B cell (primary cell): ENCODE data around the gene RNPEPL1. TPM values are rescaled to one million over a fixed set of nuclear protein-coding genes. Genes with fewer than 3 reads are reported as not detected.
"Not testable (repeated sequence)": the region's sequence is repeated elsewhere in the genome, so short reads cannot be mapped to it uniquely, and the experiment has no call there.

ENCODE experiments used
- ATAC-seq: fragments of 200-7000 bp; cut with Tn5 transposase; one replicate; pipeline ENCODE4 v1.10.0; 2021; ENCODE audit warnings: low read depth, mild to moderate bottlenecking, moderate number of reproducible peaks, moderate library complexity
- CTCF ChIA-PET: fragments of 350-600 bp; sonication (Branson Sonifier 250); formaldehyde crosslinking; loops from one replicate; lab custom pipeline; 2021; ENCODE audit warnings: antibody characterized with exemption, inconsistent platforms; lab: Charles Lee
- POLR2A ChIA-PET: fragments of 350-600 bp; sonication (Branson Sonifier 250); formaldehyde crosslinking; loops from one replicate; lab custom pipeline; 2021; ENCODE audit warnings: antibody characterized with exemption; lab: Charles Lee
- DNase-seq: peaks from one replicate; pipeline ENCODE4 v3.0.0; 2013
- H2AFZ ChIP-seq: 2 replicates; pipeline ENCODE4 v1.6.1; 2012; ENCODE audit warnings: mild to moderate bottlenecking, low read depth, low read length; ENCODE audit not compliant: insufficient read depth, poor library complexity, severe bottlenecking
- H3K27ac ChIP-seq, 2 donors: 1 replicate in 1 of 2; 2 replicates in 1 of 2; pipeline ENCODE4 v1.5.1; 2012 to 2013; ENCODE audit warnings: low read length in 2 of 2, mild to moderate bottlenecking in 2 of 2, moderate library complexity in 1 of 2
- H3K27me3 ChIP-seq, 4 experiments: fragments of 200-600 bp in 1 of 4; sonication (generic) in 1 of 4; replicated peaks in 1 of 4; 1 replicate in 2 of 4; 2 replicates in 2 of 4; pipeline versions ENCODE4 v1.6.1 to v1.7.0; 2013 to 2016; ENCODE audit warnings: low read length in 3 of 4, mild to moderate bottlenecking in 2 of 4, mixed read lengths in 1 of 4, moderate library complexity in 1 of 4; ENCODE audit not compliant: insufficient read depth in 4 of 4, control insufficient read depth in 3 of 4; ENCODE audit errors: control extremely low read depth in 1 of 4
- H3K36me3 ChIP-seq, 2 experiments: replicated peaks in 1 of 2; 1 replicate in 1 of 2; 2 replicates in 1 of 2; pipeline versions ENCODE4 v1.6.1 to v1.7.1; 2013; ENCODE audit warnings: low read length in 1 of 2; ENCODE audit not compliant: insufficient read depth in 2 of 2, control insufficient read depth in 1 of 2; ENCODE audit errors: control extremely low read depth in 1 of 2, extremely low read depth in 1 of 2
- H3K4me1 ChIP-seq, 2 donors: fragments of 200-600 bp in 1 of 2; sonication (generic) in 1 of 2; 1 replicate in 1 of 2; 2 replicates in 1 of 2; pipeline versions ENCODE4 v1.5.1 to v1.6.1; 2013 to 2017; ENCODE audit warnings: low read length in 2 of 2; ENCODE audit not compliant: control insufficient read depth in 2 of 2, insufficient read depth in 2 of 2
- H3K4me2 ChIP-seq: replicated peaks from 2 replicates; pipeline ENCODE3; 2012; ENCODE audit warnings: mild to moderate bottlenecking, low read depth, low read length; ENCODE audit not compliant: poor library complexity, severe bottlenecking
- H3K4me3 ChIP-seq, 5 experiments: fragments of 200-600 bp in 1 of 5; sonication (generic) in 1 of 5; 1 replicate in 3 of 5; 2 replicates in 2 of 5; pipeline versions ENCODE4 v1.5.1 to v1.7.0; 2011 to 2016; ENCODE audit warnings: low read length in 4 of 5, mild to moderate bottlenecking in 4 of 5, low read depth in 2 of 5, control low read depth in 1 of 5, moderate library complexity in 1 of 5; ENCODE audit not compliant: insufficient read depth in 1 of 5; ENCODE audit errors: control extremely low read depth in 1 of 5, extremely low read depth in 1 of 5
- H3K79me2 ChIP-seq: fragments of 200-600 bp; sonication (generic); one replicate; pipeline ENCODE4 v1.6.0; 2016; ENCODE audit warnings: low read length; ENCODE audit not compliant: control insufficient read depth, insufficient read depth
- H3K9ac ChIP-seq: fragments of 200-600 bp; sonication (generic); 2 replicates; pipeline ENCODE4 v1.6.1; 2017; ENCODE audit warnings: mild to moderate bottlenecking, low read length, moderate library complexity
- H3K9me3 ChIP-seq, 3 donors: one replicate each; pipeline versions ENCODE4 v1.6.1 to v1.7.1; 2013; ENCODE audit warnings: low read length in 2 of 3; ENCODE audit not compliant: control insufficient read depth in 2 of 3, insufficient read depth in 1 of 3; ENCODE audit errors: control extremely low read depth in 1 of 3
- H4K20me1 ChIP-seq: 2 replicates; pipeline ENCODE4 v1.6.0; 2012; ENCODE audit warnings: mild to moderate bottlenecking, low read length; ENCODE audit not compliant: insufficient read depth, control insufficient read depth, poor library complexity, severe bottlenecking
- H3K27ac Mint-ChIP-seq: one replicate; pipeline ENCODE4 v1.8.0; 2021; ENCODE audit warnings: mixed read lengths
- H3K27me3 Mint-ChIP-seq: one replicate; pipeline ENCODE4 v1.8.0; 2021; ENCODE audit warnings: mixed read lengths
- H3K4me1 Mint-ChIP-seq: one replicate; pipeline ENCODE4 v1.8.0; 2021; ENCODE audit warnings: mixed read lengths
- H3K4me3 Mint-ChIP-seq: one replicate; pipeline ENCODE4 v1.8.0; 2021; ENCODE audit warnings: mixed read lengths
- H3K9me3 Mint-ChIP-seq: one replicate; pipeline ENCODE4 v1.8.0; 2022; ENCODE audit warnings: mixed read lengths; ENCODE audit not compliant: insufficient read depth
- EZH2 ChIP-seq: IDR thresholded peaks from 2 replicates; pipeline ENCODE4 v1.6.1; 2012; ENCODE audit warnings: borderline replicate concordance, low read depth, mild to moderate bottlenecking, moderate library complexity, low read length; ENCODE audit not compliant: insufficient read depth, poor library complexity, severe bottlenecking
- WGBS: methylation state at CpG from one replicate; pipeline ENCODE4 v1.1.5; 2013; ENCODE audit warnings: missing lambda C conversion rate; ENCODE audit not compliant: insufficient coverage; 5-methylcytosine and 5-hydroxymethylcytosine counted together
- intact Hi-C: fragments of 100-400 bp; cut with micrococcal nuclease; formaldehyde crosslinking; loops from one replicate; pipeline ENCODE4 v1.10.0; 2022
- polyA plus RNA-seq: library from polyadenylated mRNA; depleted of rRNA; stranded (reverse); fragments of >200 nt; gene quantifications from 2 replicates; pipeline ENCODE4 v1.2.3, GENCODE V29; 2012
- total RNA-seq, 2 donors: library from RNA; stranded (reverse); fragments of 120-200 nt in 1 of 2; gene quantifications; 1 replicate in 1 of 2; 2 replicates in 1 of 2; pipeline versions ENCODE4 v1.2.3 to v1.2.4, GENCODE V29; 2013 to 2022
- TF ChIP-seq, protein P1 (sequence below): fragments of 200-600 bp; IDR thresholded peaks from one replicate; pipeline ENCODE4 v1.8.0; 2022; ENCODE audit warnings: antibody characterized with exemption, mild to moderate bottlenecking

RNPEPL1 gene
- total and polyA plus RNA-seq, 2 donors (not counting 1 experiment from before 2014, with no cell fraction given) = 103 to 109 TPM

DNA sequence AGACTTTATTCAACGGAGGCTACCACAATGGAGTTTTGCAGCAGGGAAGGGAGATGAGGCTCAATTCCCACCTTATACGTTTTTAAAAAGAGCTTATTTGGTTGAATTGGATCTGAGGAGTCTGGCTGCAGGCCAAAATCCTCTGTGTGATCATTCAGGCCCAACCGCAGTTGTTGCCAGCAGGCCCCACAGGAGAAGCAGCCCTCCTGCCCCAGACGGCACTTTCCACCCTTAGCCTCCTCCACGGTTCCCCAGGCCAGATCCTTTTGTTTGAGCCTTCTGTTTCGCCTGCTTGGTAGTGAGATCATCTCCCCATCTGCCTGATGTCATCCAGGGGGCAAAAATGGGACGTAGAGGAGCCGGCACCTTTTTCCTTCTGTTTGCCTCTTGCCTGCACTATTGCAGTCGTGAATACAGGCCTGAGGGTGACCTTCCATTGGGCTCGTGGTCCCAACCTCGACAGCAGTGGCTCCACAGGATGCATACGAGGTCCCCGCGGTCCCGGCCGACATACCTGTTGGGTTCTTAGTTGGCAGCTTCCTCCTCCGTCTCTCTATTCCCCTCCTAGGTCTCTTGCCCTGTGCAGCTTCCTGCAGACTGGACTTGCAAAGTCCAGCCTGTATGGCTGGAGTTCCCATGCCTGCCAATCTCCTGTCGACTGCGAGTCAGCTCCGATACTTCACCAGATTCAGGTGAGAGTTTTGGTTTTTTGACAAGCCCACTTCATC is 47.7 kb downstream of the RNPEPL1 start:
- peaks cover 0 to 25% (median 6%) of the 10 kb centered on the region in 3 donors for H3K9me3 ChIP-seq
- H3K27ac ChIP-seq = no peak overlapping the region
- intact Hi-C loops = no loop called here
- ChIA-PET CTCF (no interaction called here), POLR2A (no interaction called here)
- no peak overlapping the region for H3K9ac ChIP-seq
- H3K4me3 ChIP-seq = no peak overlapping the region
- Mint-ChIP-seq H3K4me1 (peaks cover 5% of the 10 kb centered on the region), H3K27ac (no peak overlapping the region), H3K9me3 (no peaks in the 10 kb centered on the region), H3K4me3 (no peak overlapping the region), H3K27me3 (no peaks in the 10 kb centered on the region)
- no peak overlapping the region for H3K4me2 ChIP-seq
- no peaks in the 10 kb centered on the region for H3K36me3 ChIP-seq
- TF ChIP-seq, protein P1, sequence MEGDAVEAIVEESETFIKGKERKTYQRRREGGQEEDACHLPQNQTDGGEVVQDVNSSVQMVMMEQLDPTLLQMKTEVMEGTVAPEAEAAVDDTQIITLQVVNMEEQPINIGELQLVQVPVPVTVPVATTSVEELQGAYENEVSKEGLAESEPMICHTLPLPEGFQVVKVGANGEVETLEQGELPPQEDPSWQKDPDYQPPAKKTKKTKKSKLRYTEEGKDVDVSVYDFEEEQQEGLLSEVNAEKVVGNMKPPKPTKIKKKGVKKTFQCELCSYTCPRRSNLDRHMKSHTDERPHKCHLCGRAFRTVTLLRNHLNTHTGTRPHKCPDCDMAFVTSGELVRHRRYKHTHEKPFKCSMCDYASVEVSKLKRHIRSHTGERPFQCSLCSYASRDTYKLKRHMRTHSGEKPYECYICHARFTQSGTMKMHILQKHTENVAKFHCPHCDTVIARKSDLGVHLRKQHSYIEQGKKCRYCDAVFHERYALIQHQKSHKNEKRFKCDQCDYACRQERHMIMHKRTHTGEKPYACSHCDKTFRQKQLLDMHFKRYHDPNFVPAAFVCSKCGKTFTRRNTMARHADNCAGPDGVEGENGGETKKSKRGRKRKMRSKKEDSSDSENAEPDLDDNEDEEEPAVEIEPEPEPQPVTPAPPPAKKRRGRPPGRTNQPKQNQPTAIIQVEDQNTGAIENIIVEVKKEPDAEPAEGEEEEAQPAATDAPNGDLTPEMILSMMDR = no peak
- no peak for TF ChIP-seq EZH2
- WGBS = 94% methylated on average over 19 of the region's 20 CpGs
- H3K27me3 ChIP-seq = no peaks in the 10 kb centered on the region
- H3K79me2 ChIP-seq = no peaks in the 10 kb centered on the region
- no peak overlapping the region for H2AFZ ChIP-seq
- DNase-seq = no peak
- ATAC-seq = no peak
- H4K20me1 ChIP-seq = no peaks in the 10 kb centered on the region
- peaks cover 9 to 11% of the 10 kb centered on the region in 2 donors for H3K4me1 ChIP-seq

DNA sequence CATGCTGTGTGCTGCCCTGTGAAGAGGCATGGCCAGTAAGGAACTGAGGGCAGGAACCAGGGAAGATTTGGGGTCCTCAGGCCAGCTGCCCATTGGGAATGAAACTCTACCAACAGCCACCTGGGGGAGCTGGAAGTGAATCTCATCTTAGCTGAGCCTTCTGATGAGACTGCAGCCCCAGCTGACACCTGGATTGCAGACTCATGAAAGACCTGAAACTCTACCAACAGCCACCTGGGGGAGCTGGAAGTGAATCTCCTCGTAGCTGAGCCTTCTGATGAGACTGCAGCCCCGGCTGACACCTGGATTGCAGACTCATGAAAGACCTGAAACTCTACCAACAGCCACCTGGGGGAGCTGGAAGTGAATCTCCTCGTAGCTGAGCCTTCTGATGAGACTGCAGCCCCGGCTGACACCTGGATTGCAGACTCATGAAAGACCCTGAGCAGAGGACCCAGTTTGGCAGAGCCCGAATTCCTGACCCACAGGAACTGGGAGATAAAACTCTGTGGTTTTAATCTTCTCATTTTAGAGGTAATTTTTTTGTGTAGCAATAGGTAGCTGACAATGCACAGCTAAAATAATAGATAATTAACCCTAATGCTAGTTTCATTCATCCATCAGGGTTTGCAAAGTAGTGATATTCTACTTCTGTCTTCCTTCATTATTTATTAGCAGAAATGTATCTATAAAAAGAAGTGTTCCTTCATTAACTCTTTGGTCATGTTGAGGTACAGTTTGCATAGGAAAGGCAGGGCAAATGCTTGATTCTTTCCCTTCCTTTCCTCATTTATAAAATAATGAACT is 48.8 kb downstream of the RNPEPL1 start:
- H4K20me1 ChIP-seq, intact Hi-C loops, H3K4me2 ChIP-seq, H3K27ac ChIP-seq, H3K27me3 ChIP-seq, H3K9me3 Mint-ChIP-seq, H3K27me3 Mint-ChIP-seq, H3K4me3 ChIP-seq, H3K79me2 ChIP-seq, H3K27ac Mint-ChIP-seq, CTCF ChIA-PET, H3K4me1 Mint-ChIP-seq, H3K36me3 ChIP-seq, H3K9ac ChIP-seq, H2AFZ ChIP-seq, POLR2A ChIA-PET, DNase-seq, ATAC-seq, H3K4me3 Mint-ChIP-seq: not testable (repeated sequence)
- Histone ChIP-seq H3K4me1 (peaks cover 17 to 22% of the 10 kb centered on the region in 2 donors), H3K9me3 (peaks cover 0 to 26% (median 6%) of the 10 kb centered on the region in 3 donors)
- no CpG with 5 or more reads among the region's 5 CpGs for WGBS
